ENCODE measurements around the gene ANKRD18A. TPM values are rescaled to one million over a fixed set of nuclear protein-coding genes. Genes with fewer than 3 reads are reported as not detected.

ANKRD18A gene
- 0.03 TPM for polyA plus RNA-seq (2012; ENCODE audit: low read depth, missing spikeins)

DNA sequence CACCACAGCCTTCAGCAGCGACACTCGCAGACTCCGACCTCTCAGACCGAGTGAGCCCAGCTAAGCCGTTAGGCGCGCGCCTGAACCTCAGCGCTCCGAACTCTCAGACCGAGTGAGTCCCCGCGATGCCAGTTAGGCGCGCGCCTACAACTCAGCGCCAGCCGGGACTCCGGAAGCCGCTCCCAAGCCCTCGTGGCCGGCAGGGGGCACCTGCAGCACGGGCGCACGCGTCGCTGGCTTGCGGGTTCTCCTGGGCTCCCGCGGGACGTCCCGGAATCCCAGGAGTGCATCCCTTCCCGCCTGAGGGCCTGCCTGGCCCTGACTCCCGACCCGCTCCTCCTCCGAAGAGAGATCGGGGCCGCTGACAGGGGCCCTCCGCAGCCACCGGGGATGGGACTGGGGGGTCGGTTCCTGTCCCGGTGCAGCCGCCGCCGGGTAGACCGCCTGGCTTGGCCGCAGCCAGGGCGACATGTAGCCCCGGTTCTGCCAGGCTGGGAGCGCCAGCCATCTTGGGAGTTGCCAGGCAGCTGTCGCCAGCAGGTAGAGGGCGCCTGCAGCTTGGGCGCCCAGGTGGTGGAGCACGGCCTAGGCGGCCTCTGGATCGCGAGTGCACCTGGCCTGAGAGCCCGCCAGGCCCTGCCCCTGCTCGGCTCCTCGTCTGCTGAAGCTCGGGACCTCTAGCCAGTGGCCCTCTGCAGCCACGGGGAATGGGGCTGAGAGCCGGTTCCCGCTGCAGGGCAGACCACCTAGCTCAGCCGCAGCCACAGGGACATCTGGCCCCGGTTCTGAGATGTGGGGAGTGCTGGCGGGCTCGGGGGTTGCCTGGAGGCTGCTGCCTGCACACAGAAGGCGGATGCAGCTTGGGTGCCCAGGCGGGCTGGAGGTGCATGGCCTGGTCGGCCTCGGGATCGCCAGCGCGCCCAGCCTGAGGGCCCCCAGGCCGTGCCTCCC, at the start of gene ANKRD18A:
Gene ANKRD18A (minus strand): TSS at position 114 of the 951 bp plus-strand sequence. CDS start 311 bp downstream, outside the sequence.
- TF ChIP-seq TAF1 (IDR thresholded peaks at IDR 0.05; ENCODE audit: low read depth, low read length) (no peak), PAX5 (IDR thresholded peaks at IDR 0.05; ENCODE audit: insufficient read depth, low read length, severe bottlenecking) (no peak), POLR2AphosphoS5 (IDR thresholded peaks at IDR 0.05; ENCODE audit: low read depth, low read length) (no peak)
- FAIRE-seq (peak; percentile 73), DNase-seq (ENCODE audit: insufficient read length, low spot score) (peak; percentile 48)

DNA sequence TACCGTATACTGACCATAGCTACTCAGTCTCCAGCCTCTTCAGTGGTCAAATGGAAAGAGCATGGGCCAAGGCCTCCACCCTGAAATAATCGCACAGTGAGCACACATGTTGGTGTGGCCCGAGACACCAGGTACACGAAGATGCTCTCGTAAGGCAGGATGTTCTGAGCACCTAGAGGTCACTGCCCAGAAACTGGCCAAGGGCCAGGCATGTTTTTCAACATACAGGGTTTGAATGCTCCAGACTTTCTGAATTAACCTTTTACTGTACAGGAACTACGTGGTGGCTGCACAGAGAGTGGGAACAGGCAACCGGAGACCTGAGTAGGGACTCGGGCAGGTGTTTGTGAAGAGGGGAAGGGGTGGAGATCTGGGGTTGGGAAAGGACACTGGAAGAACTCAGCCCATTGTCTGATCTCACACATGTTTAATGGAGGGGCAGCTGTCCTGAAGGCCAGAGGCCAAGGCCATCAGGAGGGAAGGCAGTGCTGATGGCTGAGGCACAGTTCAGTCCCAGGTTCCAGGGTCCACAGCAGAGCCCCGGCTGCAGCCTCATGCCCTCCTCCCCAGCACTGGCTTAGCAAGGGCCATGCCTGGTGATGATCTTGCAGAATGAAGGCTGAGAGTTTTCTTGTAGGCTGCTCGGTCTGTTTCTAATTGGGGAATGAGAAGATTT, 48.5 kb upstream of the ANKRD18A start:
- TF ChIP-seq POLR2A (IDR thresholded peaks at IDR 0.05; ENCODE audit: low read depth, low read length) (no peak), POU2F2 (IDR thresholded peaks at IDR 0.05; ENCODE audit: low read depth, low read length) (no peak), POLR2AphosphoS5 (IDR thresholded peaks at IDR 0.05; ENCODE audit: low read depth, low read length) (no peak), PAX5 (IDR thresholded peaks at IDR 0.05; ENCODE audit: insufficient read depth, low read length, severe bottlenecking) (no peak), SPI1 (IDR thresholded peaks at IDR 0.05; ENCODE audit: low read depth, low read length) (no peak), TAF1 (IDR thresholded peaks at IDR 0.05; ENCODE audit: low read depth, low read length) (no peak)
- FAIRE-seq, result no peak
- no peak for DNase-seq (ENCODE audit: insufficient read length, low spot score)

DNA sequence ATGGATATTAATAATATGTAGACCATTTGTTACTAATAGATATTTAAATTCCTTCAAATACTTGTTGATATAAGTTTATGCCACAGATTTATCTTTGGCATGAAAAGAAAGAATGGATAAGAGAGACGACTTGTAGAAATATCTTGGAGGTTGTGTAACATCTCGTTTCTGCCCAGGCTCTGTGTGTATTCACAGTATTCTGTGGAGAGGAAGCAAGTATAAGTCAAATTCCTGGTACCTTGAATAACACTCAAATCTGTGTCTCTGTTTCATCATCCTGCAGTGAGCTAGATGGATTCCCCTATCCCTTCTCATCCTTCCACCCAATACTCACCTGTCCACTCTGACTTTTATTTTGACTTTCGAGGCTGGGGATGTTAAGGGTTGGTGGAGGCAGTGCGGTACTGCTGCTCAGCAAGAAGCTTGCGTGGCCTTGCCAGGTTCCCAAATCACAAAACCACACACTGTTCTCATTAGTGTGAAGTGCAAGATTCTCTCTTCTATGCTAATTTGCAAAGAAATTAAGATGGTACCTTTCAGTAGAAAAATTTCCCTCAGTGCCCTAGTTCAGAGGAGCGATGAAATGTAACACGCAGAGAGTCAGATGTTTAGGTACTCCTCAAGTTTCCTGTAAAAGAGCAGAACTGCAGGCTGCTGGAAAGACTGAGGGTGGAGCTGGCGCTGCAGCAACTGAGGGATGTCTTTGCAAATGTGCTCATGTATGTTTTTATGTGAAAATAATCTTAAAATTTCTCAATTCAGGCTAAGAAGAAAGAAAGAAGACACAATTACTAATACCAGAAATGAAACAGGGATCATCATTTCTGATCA, 42.6 kb upstream of the ANKRD18A start:
- no peak for FAIRE-seq
- DNase-seq (ENCODE audit: insufficient read length, low spot score), result no peak
- TF ChIP-seq TAF1 (IDR thresholded peaks at IDR 0.05; ENCODE audit: low read depth, low read length), result no peak
- TF ChIP-seq SPI1 (IDR thresholded peaks at IDR 0.05; ENCODE audit: low read depth, low read length), result no peak
- no peak for TF ChIP-seq POU2F2 (IDR thresholded peaks at IDR 0.05; ENCODE audit: low read depth, low read length)
- TF ChIP-seq POLR2AphosphoS5 (IDR thresholded peaks at IDR 0.05; ENCODE audit: low read depth, low read length), result no peak
- TF ChIP-seq POLR2A (IDR thresholded peaks at IDR 0.05; ENCODE audit: low read depth, low read length), result no peak
- TF ChIP-seq PAX5 (IDR thresholded peaks at IDR 0.05; ENCODE audit: insufficient read depth, low read length, severe bottlenecking), result no peak

DNA sequence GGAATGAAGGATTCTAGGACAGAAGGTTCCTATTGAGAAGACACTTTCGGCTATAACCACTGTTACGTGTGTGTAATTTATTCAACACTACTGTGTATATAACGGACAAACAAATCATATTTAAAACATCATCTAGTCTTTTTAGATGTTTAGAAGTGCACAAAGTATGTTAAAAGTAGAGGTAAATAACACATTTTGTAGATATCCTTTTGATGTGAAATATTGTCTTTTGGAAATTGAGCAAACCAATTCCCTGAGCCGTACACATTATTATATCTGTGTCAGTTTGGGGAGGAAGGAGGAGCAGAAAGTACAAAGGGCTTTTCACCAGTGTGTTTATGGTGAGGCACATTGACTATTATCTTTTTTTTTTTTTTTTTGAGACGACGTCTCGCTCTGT, 39.1 kb upstream of the ANKRD18A start:
- DNase-seq (ENCODE audit: insufficient read length, low spot score) (no peak), FAIRE-seq (no peak)
- TF ChIP-seq POLR2A (IDR thresholded peaks at IDR 0.05; ENCODE audit: low read depth, low read length) (no peak), POU2F2 (IDR thresholded peaks at IDR 0.05; ENCODE audit: low read depth, low read length) (no peak), POLR2AphosphoS5 (IDR thresholded peaks at IDR 0.05; ENCODE audit: low read depth, low read length) (no peak), SPI1 (IDR thresholded peaks at IDR 0.05; ENCODE audit: low read depth, low read length) (no peak), PAX5 (IDR thresholded peaks at IDR 0.05; ENCODE audit: insufficient read depth, low read length, severe bottlenecking) (no peak), TAF1 (IDR thresholded peaks at IDR 0.05; ENCODE audit: low read depth, low read length) (no peak)

DNA sequence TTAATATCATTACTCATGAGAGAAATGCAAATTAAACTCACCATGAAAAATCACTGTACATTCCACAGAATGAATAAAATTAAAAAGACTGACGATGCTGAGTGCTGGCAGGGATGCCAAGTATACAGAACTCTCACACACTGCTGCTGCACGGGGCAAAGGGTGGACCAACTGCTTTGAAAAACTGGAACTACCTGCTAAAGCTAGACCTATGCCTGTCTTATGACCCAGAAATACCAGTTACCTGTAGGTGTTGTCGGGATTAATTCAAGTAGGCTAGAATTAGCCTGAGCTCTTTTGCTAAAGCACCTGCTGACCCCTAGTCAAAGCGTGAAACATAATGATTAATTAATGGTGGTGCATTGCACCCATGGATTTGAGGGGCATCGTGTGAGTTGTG, 36.5 kb upstream of the ANKRD18A start:
- no peak for TF ChIP-seq TAF1 (IDR thresholded peaks at IDR 0.05; ENCODE audit: low read depth, low read length)
- no peak for TF ChIP-seq PAX5 (IDR thresholded peaks at IDR 0.05; ENCODE audit: insufficient read depth, low read length, severe bottlenecking)
- TF ChIP-seq SPI1 (IDR thresholded peaks at IDR 0.05; ENCODE audit: low read depth, low read length), result no peak
- FAIRE-seq (no peak), DNase-seq (ENCODE audit: insufficient read length, low spot score) (no peak)

DNA sequence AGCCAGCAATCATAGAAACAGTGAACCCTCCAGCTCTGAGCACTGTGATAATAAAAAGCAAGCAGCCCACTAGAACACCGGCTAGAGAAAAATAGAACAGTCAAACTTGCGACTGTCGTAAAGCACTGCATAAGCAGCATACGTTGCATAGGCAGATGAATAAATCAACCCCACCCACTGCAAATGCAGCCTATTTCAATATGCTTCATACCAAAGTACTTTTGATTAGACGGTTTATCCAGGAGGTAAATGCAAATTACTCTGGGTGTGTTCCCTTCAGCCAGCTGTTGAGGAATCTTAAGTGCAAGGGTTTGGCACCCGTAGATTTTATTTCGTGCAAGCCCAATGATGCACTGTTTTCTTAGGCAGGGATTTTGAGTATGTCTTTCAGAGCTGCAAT, 32.1 kb upstream of the ANKRD18A start:
- FAIRE-seq, result no peak
- no peak for DNase-seq (ENCODE audit: insufficient read length, low spot score)
- TF ChIP-seq POU2F2 (IDR thresholded peaks at IDR 0.05; ENCODE audit: low read depth, low read length), result no peak
- TF ChIP-seq POLR2A (IDR thresholded peaks at IDR 0.05; ENCODE audit: low read depth, low read length), result no peak
- no peak for TF ChIP-seq PAX5 (IDR thresholded peaks at IDR 0.05; ENCODE audit: insufficient read depth, low read length, severe bottlenecking)
- TF ChIP-seq TAF1 (IDR thresholded peaks at IDR 0.05; ENCODE audit: low read depth, low read length), result no peak
- no peak for TF ChIP-seq POLR2AphosphoS5 (IDR thresholded peaks at IDR 0.05; ENCODE audit: low read depth, low read length)
- TF ChIP-seq SPI1 (IDR thresholded peaks at IDR 0.05; ENCODE audit: low read depth, low read length), result no peak

DNA sequence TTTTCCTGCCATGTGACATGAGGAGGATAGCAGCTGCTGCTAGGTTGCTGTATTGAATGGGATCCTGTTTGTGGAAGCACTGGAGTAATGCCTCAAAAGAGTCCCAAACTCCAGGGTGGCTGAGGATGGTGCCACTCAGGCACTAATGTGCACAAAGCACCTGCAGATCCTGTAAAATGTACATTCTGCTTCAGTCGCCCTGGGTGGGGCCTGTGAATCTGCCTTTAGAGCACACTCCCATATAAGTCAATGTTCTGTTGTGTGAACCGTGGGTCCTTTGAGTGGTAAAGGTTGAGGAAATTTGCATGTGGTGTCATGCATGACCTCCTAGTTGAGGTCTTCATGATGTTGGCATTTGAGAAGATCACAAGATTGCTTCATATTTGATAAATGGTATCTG, 31.6 kb upstream of the ANKRD18A start:
- FAIRE-seq (no peak), DNase-seq (ENCODE audit: insufficient read length, low spot score) (no peak)
- TF ChIP-seq PAX5 (IDR thresholded peaks at IDR 0.05; ENCODE audit: insufficient read depth, low read length, severe bottlenecking), result no peak
- TF ChIP-seq POLR2A (IDR thresholded peaks at IDR 0.05; ENCODE audit: low read depth, low read length), result no peak

DNA sequence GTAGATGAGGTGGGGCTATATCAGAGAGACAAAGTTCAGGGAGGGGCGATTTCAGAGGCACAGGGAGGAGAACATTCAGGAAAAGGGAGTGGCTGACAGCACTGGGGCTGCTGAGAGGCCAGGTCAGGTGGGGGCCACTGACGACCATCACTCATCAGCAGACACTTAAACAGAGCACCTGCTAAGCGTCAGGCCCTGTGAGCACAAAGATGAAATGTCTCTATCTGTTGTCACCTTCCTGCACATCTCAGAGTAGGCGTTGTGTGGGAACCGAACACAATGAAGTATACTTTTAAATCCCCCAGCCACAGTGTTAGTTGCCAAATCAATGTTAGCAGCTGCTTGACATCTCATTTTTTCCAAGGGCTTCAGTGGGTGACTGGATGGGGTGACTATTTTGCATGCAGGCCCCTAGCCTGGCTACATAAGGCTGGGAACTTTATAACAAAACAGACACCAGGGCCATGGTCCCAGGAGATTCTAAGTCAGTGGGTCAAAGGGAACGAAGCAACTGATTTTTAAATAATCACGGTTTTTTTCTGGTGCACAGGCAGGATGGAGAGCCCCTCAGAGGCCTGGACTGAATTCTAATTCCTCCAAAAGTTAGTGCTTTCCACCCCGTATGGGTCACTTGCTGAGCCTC, 31.1 kb upstream of the ANKRD18A start:
- FAIRE-seq (no peak), DNase-seq (ENCODE audit: insufficient read length, low spot score) (no peak)
- no peak for TF ChIP-seq POLR2A (IDR thresholded peaks at IDR 0.05; ENCODE audit: low read depth, low read length)
- no peak for TF ChIP-seq POLR2AphosphoS5 (IDR thresholded peaks at IDR 0.05; ENCODE audit: low read depth, low read length)
- TF ChIP-seq POU2F2 (IDR thresholded peaks at IDR 0.05; ENCODE audit: low read depth, low read length), result no peak
- TF ChIP-seq TAF1 (IDR thresholded peaks at IDR 0.05; ENCODE audit: low read depth, low read length), result no peak

DNA sequence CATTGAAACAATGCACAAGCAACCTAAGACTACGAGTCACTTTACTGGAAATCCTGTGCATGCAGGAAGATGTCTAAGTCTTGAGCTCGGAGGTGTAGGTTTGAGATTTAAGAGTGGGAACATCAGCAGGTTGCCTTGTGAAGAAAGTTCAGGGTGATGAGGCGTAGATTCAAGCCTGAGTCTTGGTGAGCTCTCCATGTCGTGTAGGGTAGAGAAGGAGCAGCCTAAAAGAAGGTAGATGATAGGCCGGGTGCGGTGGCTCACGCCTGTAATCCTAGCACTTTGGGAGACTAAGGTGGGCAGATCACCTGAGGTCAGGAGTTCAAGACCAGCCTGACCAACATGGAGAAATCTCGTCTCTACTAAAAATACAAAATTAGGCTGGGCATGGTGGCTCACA, 30.2 kb upstream of the ANKRD18A start:
- DNase-seq (ENCODE audit: insufficient read length, low spot score) (no peak), FAIRE-seq (no peak)
- TF ChIP-seq POU2F2 (IDR thresholded peaks at IDR 0.05; ENCODE audit: low read depth, low read length), result no peak
- no peak for TF ChIP-seq SPI1 (IDR thresholded peaks at IDR 0.05; ENCODE audit: low read depth, low read length)
- no peak for TF ChIP-seq PAX5 (IDR thresholded peaks at IDR 0.05; ENCODE audit: insufficient read depth, low read length, severe bottlenecking)
- TF ChIP-seq TAF1 (IDR thresholded peaks at IDR 0.05; ENCODE audit: low read depth, low read length), result no peak
- TF ChIP-seq POLR2AphosphoS5 (IDR thresholded peaks at IDR 0.05; ENCODE audit: low read depth, low read length), result no peak
- no peak for TF ChIP-seq POLR2A (IDR thresholded peaks at IDR 0.05; ENCODE audit: low read depth, low read length)

Data from GM12891 (cell line).